Suprapubic skin (tissue), 4 donors: ENCODE results near the gene CDKN1A. TPM values are rescaled to one million over a fixed set of nuclear protein-coding genes. Genes with fewer than 3 reads are reported as not detected.
"Not testable (repeated sequence)": the region's sequence is repeated elsewhere in the genome, so short reads cannot be mapped to it uniquely, and the experiment has no call there.

Experiments
- DNase-seq, 2 donors: peaks; one replicate each; pipeline ENCODE4 v3.0.0-alpha.2; 2019; ENCODE audit warnings: low spot score in 2 of 2
- H3K27ac ChIP-seq: fragments of 200-600 bp; sonication (generic); one replicate; pipeline ENCODE4 v1.5.1; 2019
- H3K27me3 ChIP-seq: fragments of 200-600 bp; sonication (generic); one replicate; pipeline ENCODE4 v1.5.1; 2019
- H3K36me3 ChIP-seq: fragments of 200-600 bp; sonication (generic); one replicate; pipeline ENCODE4 v1.5.1; 2019
- H3K4me1 ChIP-seq: fragments of 200-600 bp; sonication (generic); one replicate; pipeline ENCODE4 v1.5.1; 2019
- H3K4me3 ChIP-seq: fragments of 200-600 bp; sonication (generic); one replicate; pipeline ENCODE4 v1.5.1; 2019; ENCODE audit warnings: mild to moderate bottlenecking
- H3K9me3 ChIP-seq: fragments of 200-600 bp; sonication (generic); one replicate; pipeline ENCODE4 v1.5.1; 2019
- CTCF ChIP-seq, 2 donors: fragments of 200-600 bp in 1 of 2; fragments of 450-650 bp in 1 of 2; sonication (generic) in 1 of 2; IDR thresholded peaks; one replicate each; pipeline ENCODE4 v1.5.1; 2016 to 2019; ENCODE audit warnings: antibody characterized with exemption in 2 of 2, mild to moderate bottlenecking in 1 of 2, moderate library complexity in 1 of 2
- EP300 ChIP-seq: sonication (generic); formaldehyde crosslinking; IDR thresholded peaks from one replicate; pipeline ENCODE4 v1.6.1; 2017; ENCODE audit warnings: antibody characterized with exemption
- POLR2A ChIP-seq, 2 donors: fragments of 450-650 bp; IDR thresholded peaks; one replicate each; pipeline ENCODE4 v1.6.1; 2017; ENCODE audit warnings: antibody characterized with exemption in 2 of 2, mild to moderate bottlenecking in 2 of 2, moderate library complexity in 2 of 2
- POLR2AphosphoS5 ChIP-seq, 3 donors: sonication (generic); formaldehyde crosslinking; IDR thresholded peaks; one replicate each; pipeline ENCODE4 v1.6.1; 2017; ENCODE audit warnings: antibody characterized with exemption in 3 of 3
- WGBS: methylation state at CpG from one replicate; pipeline ENCODE4 v1.1.5; 2018; 5-methylcytosine and 5-hydroxymethylcytosine counted together
- total RNA-seq, 4 donors: library from RNA; depleted of rRNA; stranded (reverse); fragments of >200 nt; gene quantifications; one replicate each; pipeline ENCODE4 v1.1.0, GENCODE V29; 2016

CDKN1A gene
- total RNA-seq, 4 donors from 2014 or later, result 138 to 315 (median 207) TPM

DNA sequence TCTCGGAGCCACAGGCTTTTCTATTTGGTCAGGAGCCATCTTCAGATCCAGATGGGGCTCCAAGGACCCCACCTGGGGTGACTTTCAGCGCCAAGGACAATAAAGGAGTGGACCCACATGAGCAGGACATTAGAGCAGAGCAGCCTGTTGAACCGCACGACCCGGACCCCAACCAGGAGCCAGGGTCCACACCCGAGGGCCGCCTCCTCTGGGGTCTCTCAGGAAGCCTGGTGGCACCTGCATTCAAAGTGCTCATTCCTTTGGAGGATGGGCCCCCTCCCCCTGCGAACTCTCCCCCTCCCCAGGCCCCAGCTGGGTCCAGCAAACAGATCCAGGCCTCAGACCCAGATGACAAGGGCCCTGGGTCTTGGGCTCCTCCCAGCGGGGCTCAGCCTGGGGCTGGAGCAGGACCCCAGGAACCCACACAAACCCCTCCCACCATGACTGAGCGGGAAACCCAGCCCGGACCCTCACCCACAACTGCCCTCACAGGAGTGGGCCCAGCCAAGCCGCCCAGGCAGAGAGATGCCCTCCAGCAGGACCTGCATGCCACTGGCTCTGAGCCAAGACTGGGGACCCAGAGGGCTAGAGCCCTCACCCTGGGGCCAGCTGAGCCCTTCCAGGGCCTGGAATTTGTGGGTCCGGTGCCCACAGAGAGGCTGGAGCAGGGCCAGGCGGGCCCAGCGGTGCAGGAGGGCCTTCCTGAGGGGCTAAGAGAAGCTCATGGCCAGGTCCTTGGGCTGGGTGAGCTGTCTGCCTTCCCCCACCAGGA is 43.0 kb downstream of the CDKN1A start:
- Histone ChIP-seq H3K4me3 (no peak overlapping the region), H3K9me3 (no peaks in the 10 kb centered on the region), H3K27ac (no peak overlapping the region), H3K27me3 (no peaks in the 10 kb centered on the region), H3K4me1 (peaks cover 19% of the 10 kb centered on the region), H3K36me3 (no peaks in the 10 kb centered on the region)
- 92% methylated on average over 11 of the region's 15 CpGs for WGBS
- no peak for DNase-seq
- TF ChIP-seq EP300 (no peak), CTCF (IDR thresholded peaks at IDR 0.05) (no peak), POLR2AphosphoS5 (IDR thresholded peaks at IDR 0.05) (no peak), POLR2A (IDR thresholded peaks at IDR 0.05) (no peak)

DNA sequence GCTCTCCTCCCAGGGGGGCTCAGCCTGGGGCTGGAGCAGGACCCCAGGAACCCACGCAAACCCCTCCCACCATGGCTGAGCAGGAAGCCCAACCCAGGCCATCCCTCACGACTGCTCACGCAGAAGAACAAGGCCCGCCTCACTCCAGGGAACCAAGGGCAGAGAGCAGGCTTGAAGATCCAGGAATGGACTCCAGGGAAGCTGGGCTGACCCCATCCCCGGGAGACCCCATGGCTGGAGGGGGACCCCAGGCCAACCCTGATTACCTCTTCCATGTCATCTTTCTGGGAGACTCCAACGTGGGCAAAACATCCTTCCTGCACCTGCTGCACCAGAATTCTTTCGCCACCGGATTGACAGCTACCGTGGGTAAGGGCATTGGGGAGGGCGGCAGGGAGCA is 43.9 kb downstream of the CDKN1A start:
- Histone ChIP-seq H3K27me3 (no peaks in the 10 kb centered on the region), H3K9me3 (no peaks in the 10 kb centered on the region), H3K4me3 (no peak overlapping the region), H3K4me1 (peaks cover 11% of the 10 kb centered on the region), H3K27ac (no peak overlapping the region), H3K36me3 (no peaks in the 10 kb centered on the region)
- WGBS, result 75% methylated on average over 10 of the region's 10 CpGs
- DNase-seq, result no peak
- no peak for TF ChIP-seq POLR2AphosphoS5 (IDR thresholded peaks at IDR 0.05)
- no peak for TF ChIP-seq EP300
- no peak for TF ChIP-seq POLR2A (IDR thresholded peaks at IDR 0.05)
- TF ChIP-seq CTCF (IDR thresholded peaks at IDR 0.05), result no peak

- TF ChIP-seq POLR2AphosphoS5 (IDR thresholded peaks at IDR 0.05) (no peak), POLR2A (IDR thresholded peaks at IDR 0.05) (no peak), EP300 (no peak), CTCF (IDR thresholded peaks at IDR 0.05) (no peak)
- no peaks in the 10 kb centered on the region for H3K9me3 ChIP-seq
- peaks cover 9% of the 10 kb centered on the region for H3K4me1 ChIP-seq
- no peaks in the 10 kb centered on the region for H3K36me3 ChIP-seq
- no peak for DNase-seq
- no peak overlapping the region for H3K4me3 ChIP-seq
- no peak overlapping the region for H3K27ac ChIP-seq
- 76% methylated on average over 2 of the region's 2 CpGs for WGBS
- H3K27me3 ChIP-seq, result no peaks in the 10 kb centered on the region
These were observed 44.4 kb downstream of the CDKN1A start for GRCh38 chr6:36722879-36723278.

- DNase-seq, H3K27ac ChIP-seq, H3K4me3 ChIP-seq, H3K27me3 ChIP-seq, H3K36me3 ChIP-seq, H3K9me3 ChIP-seq: not testable (repeated sequence)
- WGBS, result 91% methylated on average over 4 of the region's 4 CpGs
- peaks cover 14% of the 10 kb centered on the region for H3K4me1 ChIP-seq
These were observed 45.5 kb downstream of the CDKN1A start for GRCh38 chr6:36723992-36724391.

DNA sequence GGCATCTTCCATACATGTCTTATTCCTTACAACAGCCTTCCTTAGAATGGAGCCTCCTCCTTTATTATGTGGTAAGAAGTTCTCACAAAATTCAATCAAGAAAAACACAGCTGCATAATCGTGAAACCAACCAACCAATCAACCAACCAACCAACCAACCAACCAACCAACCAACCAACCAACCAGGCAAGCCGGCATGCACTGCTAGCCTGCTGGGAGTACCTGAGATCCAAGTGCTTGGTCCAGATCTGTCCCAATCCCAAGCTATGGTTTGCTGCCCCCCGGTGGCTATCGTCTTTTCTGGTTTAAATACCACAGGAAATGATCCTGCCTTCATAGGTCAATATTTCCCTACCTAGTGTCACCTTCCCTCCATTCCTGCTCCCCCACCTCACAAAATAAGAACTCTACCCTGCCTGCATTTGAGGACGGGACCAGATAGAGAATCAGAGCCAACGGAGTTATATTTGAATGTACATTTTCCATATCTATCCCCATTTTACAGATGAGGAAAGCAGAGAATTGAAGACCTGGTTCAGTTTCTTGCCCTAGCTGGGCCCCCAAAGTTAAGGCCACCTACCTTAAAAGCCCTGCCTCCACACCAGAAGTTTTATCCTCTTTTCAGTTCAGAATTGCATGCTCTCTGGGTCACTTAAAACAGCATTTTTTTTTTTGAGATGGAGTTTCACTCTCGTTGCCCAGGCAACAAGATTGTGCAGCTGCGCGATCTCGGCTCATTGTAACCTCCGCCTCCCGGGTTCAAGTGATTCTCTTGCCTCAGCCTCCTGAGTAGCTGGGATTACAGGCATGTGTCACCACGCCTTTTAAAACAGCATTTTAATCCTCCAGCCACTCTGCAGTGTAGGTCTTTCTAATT is 46.2 kb downstream of the CDKN1A start:
- DNase-seq, result no peak
- H3K4me1 ChIP-seq, result peaks cover 16% of the 10 kb centered on the region
- H3K36me3 ChIP-seq, result no peaks in the 10 kb centered on the region
- WGBS, result 62% methylated on average over 13 of the region's 13 CpGs
- TF ChIP-seq CTCF (IDR thresholded peaks at IDR 0.05) (peak in 1 of 2 donors; percentile 40), POLR2A (IDR thresholded peaks at IDR 0.05) (no peak)
- H3K9me3 ChIP-seq, result no peaks in the 10 kb centered on the region
- H3K27me3 ChIP-seq, result no peaks in the 10 kb centered on the region
- H3K27ac ChIP-seq, result no peak overlapping the region
- no peak overlapping the region for H3K4me3 ChIP-seq
